SK-N-SH (cell line): ENCODE data around the gene EML1.

ENCODE experiments used
- CHD2 ChIP-seq: fragments of 150-350 bp; IDR thresholded peaks from 2 replicates; pipeline ENCODE4 v1.6.1; 2018; ENCODE audit warnings: low read length; ENCODE audit not compliant: partially characterized antibody
- EZH2phosphoT487 ChIP-seq: fragments of 200-600 bp; sonication (generic); IDR thresholded peaks from 2 replicates; pipeline ENCODE4 v1.6.1; 2017; ENCODE audit warnings: low read depth, mixed run types, mild to moderate bottlenecking, antibody characterized with exemption, moderate library complexity, borderline replicate concordance
- GABPA ChIP-seq: IDR thresholded peaks from 2 replicates; pipeline ENCODE4 v1.4.0; 2012; ENCODE audit warnings: low read depth, mild to moderate bottlenecking
- MEF2A ChIP-seq: IDR thresholded peaks from 2 replicates; pipeline ENCODE4 v1.4.0; 2012; ENCODE audit warnings: low read depth, borderline replicate concordance
- PBX3 ChIP-seq: IDR thresholded peaks from 2 replicates; pipeline ENCODE4; 2012
- POLR2AphosphoS5 ChIP-seq: IDR thresholded peaks from 2 replicates; pipeline ENCODE4 v1.6.1; 2012; ENCODE audit warnings: low read depth, low read length
- RAD21 ChIP-seq: IDR thresholded peaks from 2 replicates; pipeline ENCODE4 v1.6.1; 2012; ENCODE audit warnings: mild to moderate bottlenecking, low read length
- RFX5 ChIP-seq: IDR thresholded peaks from 2 replicates; pipeline ENCODE4 v1.6.1; 2012; ENCODE audit warnings: mild to moderate bottlenecking, improper control_type of control experiment, low read length
- TEAD4 ChIP-seq: IDR thresholded peaks from 2 replicates; pipeline ENCODE4 v1.4.0; 2012; ENCODE audit warnings: mild to moderate bottlenecking, borderline replicate concordance; ENCODE audit not compliant: insufficient read depth
- USF1 ChIP-seq: IDR thresholded peaks from 2 replicates; pipeline ENCODE4 v1.4.0; 2012; ENCODE audit warnings: low read depth, borderline replicate concordance
- TF ChIP-seq, protein P1 (sequence below): fragments of 200-600 bp; sonication (generic); IDR thresholded peaks from 2 replicates; pipeline ENCODE4 v1.6.1; 2017; ENCODE audit warnings: antibody characterized with exemption, mild to moderate bottlenecking, moderate library complexity
- TF ChIP-seq, protein P2 (sequence below): IDR thresholded peaks from 2 replicates; pipeline ENCODE4 v1.4.0; 2012; ENCODE audit warnings: low read depth

DNA sequence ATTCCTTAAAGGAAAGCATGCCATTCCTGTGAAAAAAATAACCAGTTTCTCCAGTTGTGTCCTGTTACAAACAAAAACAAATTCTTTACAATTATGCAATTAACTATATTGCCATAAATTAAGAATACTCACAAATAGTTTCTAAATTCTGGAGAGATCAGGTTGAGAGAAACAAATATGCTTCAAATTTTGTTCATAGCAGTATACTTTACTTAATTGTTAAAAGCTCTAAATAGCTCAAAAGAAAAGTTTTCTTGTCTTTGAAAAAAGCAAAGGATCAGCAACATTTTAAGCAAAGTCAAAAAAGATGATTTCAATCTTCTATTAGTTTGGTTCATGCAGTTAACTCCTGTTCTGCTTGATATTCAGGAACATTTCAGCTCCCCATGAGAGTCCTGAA, 109.7 kb downstream of the EML1 start:
- no peak for TF ChIP-seq POLR2AphosphoS5
- no peak for TF ChIP-seq MEF2A
- TF ChIP-seq, protein P1, sequence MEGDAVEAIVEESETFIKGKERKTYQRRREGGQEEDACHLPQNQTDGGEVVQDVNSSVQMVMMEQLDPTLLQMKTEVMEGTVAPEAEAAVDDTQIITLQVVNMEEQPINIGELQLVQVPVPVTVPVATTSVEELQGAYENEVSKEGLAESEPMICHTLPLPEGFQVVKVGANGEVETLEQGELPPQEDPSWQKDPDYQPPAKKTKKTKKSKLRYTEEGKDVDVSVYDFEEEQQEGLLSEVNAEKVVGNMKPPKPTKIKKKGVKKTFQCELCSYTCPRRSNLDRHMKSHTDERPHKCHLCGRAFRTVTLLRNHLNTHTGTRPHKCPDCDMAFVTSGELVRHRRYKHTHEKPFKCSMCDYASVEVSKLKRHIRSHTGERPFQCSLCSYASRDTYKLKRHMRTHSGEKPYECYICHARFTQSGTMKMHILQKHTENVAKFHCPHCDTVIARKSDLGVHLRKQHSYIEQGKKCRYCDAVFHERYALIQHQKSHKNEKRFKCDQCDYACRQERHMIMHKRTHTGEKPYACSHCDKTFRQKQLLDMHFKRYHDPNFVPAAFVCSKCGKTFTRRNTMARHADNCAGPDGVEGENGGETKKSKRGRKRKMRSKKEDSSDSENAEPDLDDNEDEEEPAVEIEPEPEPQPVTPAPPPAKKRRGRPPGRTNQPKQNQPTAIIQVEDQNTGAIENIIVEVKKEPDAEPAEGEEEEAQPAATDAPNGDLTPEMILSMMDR: no peak
- no peak for TF ChIP-seq GABPA
- TF ChIP-seq RAD21: no peak
- TF ChIP-seq, protein P2, sequence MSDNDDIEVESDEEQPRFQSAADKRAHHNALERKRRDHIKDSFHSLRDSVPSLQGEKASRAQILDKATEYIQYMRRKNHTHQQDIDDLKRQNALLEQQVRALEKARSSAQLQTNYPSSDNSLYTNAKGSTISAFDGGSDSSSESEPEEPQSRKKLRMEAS: no peak
- no peak for TF ChIP-seq PBX3
- TF ChIP-seq RFX5: no peak
- no peak for TF ChIP-seq CHD2
- no peak for TF ChIP-seq USF1
- TF ChIP-seq EZH2phosphoT487: no peak
- TF ChIP-seq TEAD4: no peak
